Activated CD8-positive, alpha-beta memory T cell treated with anti-CD3 and anti-CD28 coated beads for 24 hours (primary cell): ENCODE measurements around the gene HSD17B14.

Source experiments
- DNase-seq: peaks from one replicate; pipeline ENCODE4 v3.0.0-alpha.2; 2020

HSD17B14 gene

GRCh38 chr19:48822514-48822913 lies 13.8 kb downstream of the HSD17B14 start:
- DNase-seq, result no peak

- DNase-seq, result no peak
These were observed 14.7 kb downstream of the HSD17B14 start for GRCh38 chr19:48821633-48822032.

GRCh38 chr19:48819366-48819816 lies 16.9 kb downstream of the HSD17B14 start:
- no peak for DNase-seq

- DNase-seq, result no peak
These were observed 18.0 kb downstream of the HSD17B14 start for GRCh38 chr19:48818234-48818820.

- no peak for DNase-seq
These were observed 18.6 kb downstream of the HSD17B14 start for GRCh38 chr19:48817585-48818124.

GRCh38 chr19:48815870-48816501 lies 20.3 kb downstream of the HSD17B14 start:
- DNase-seq, result no peak

- DNase-seq, result no peak
These were observed 21.4 kb downstream of the HSD17B14 start for GRCh38 chr19:48814895-48815294.

- DNase-seq, result no peak
These were observed 23.0 kb downstream of the HSD17B14 start for GRCh38 chr19:48813123-48813913.

GRCh38 chr19:48812094-48812929 lies 24.0 kb downstream of the HSD17B14 start:
- DNase-seq, result peak; percentile 83

- no peak for DNase-seq
These were observed 26.1 kb downstream of the HSD17B14 start for GRCh38 chr19:48810151-48810550.

- no peak for DNase-seq
These were observed 28.5 kb downstream of the HSD17B14 start for GRCh38 chr19:48807590-48808308.

- DNase-seq, result no peak
These were observed 29.3 kb downstream of the HSD17B14 start for GRCh38 chr19:48806818-48807589.

- peak; percentile 68 for DNase-seq
These were observed 29.8 kb downstream of the HSD17B14 start for GRCh38 chr19:48806518-48806817.

- DNase-seq, result no peak
These were observed 30.8 kb downstream of the HSD17B14 start for GRCh38 chr19:48805452-48805851.

- DNase-seq, result no peak
These were observed 31.8 kb downstream of the HSD17B14 start for GRCh38 chr19:48804496-48804895.

- no peak for DNase-seq
These were observed 33.7 kb downstream of the HSD17B14 start for GRCh38 chr19:48802623-48803022.

GRCh38 chr19:48799358-48800300 lies 36.7 kb downstream of the HSD17B14 start:
- DNase-seq, result no peak

- no peak for DNase-seq
These were observed 37.4 kb downstream of the HSD17B14 start for GRCh38 chr19:48798937-48799336.

- DNase-seq, result no peak
These were observed 39.2 kb downstream of the HSD17B14 start for GRCh38 chr19:48797103-48797502.
